Activated naive CD4-positive, alpha-beta T cell treated with anti-CD3 and anti-CD28 coated beads for 36 hours (primary cell): ENCODE measurements around the gene ASH1L. TPM values are rescaled to one million over a fixed set of nuclear protein-coding genes. Genes with fewer than 3 reads are reported as not detected.
"Not testable (repeated sequence)": the region's sequence is repeated elsewhere in the genome, so short reads cannot be mapped to it uniquely, and the experiment has no call there.

Source experiments
- CTCF ChIA-PET: fragments of 350-600 bp; sonication (Branson Sonifier 250); formaldehyde crosslinking; loops from one replicate; lab custom pipeline; 2021; ENCODE audit warnings: antibody characterized with exemption; lab: Charles Lee
- DNase-seq: peaks from one replicate; pipeline ENCODE4 v3.0.0-alpha.2; 2020
- H3K27ac Mint-ChIP-seq: one replicate; pipeline ENCODE4 v1.8.0; 2021; ENCODE audit warnings: mild to moderate bottlenecking, mixed read lengths
- H3K27me3 Mint-ChIP-seq: one replicate; pipeline ENCODE4 v1.8.0; 2021; ENCODE audit warnings: low read depth, mixed read lengths
- H3K36me3 Mint-ChIP-seq: one replicate; pipeline ENCODE4 v1.8.0; 2021; ENCODE audit warnings: low read depth, mixed read lengths
- H3K4me1 Mint-ChIP-seq: one replicate; pipeline ENCODE4 v1.8.0; 2021; ENCODE audit warnings: low read depth, mixed read lengths
- H3K4me3 Mint-ChIP-seq: one replicate; pipeline ENCODE4 v1.8.0; 2021; ENCODE audit warnings: mild to moderate bottlenecking, moderate library complexity, mixed read lengths
- H3K9me3 Mint-ChIP-seq: one replicate; pipeline ENCODE4 v1.8.0; 2021; ENCODE audit warnings: mixed read lengths
- intact Hi-C: fragments of 100-400 bp; cut with micrococcal nuclease; formaldehyde crosslinking; loops from one replicate; pipeline ENCODE4 v1.15.1; 2023
- total RNA-seq, 2 experiments: library from RNA; stranded (reverse); gene quantifications; one replicate each; pipeline ENCODE4 v1.2.3, GENCODE V29; 2021

Gene ASH1L
- total RNA-seq, 2 experiments from 2014 or later = 27.4 to 27.5 TPM

DNA sequence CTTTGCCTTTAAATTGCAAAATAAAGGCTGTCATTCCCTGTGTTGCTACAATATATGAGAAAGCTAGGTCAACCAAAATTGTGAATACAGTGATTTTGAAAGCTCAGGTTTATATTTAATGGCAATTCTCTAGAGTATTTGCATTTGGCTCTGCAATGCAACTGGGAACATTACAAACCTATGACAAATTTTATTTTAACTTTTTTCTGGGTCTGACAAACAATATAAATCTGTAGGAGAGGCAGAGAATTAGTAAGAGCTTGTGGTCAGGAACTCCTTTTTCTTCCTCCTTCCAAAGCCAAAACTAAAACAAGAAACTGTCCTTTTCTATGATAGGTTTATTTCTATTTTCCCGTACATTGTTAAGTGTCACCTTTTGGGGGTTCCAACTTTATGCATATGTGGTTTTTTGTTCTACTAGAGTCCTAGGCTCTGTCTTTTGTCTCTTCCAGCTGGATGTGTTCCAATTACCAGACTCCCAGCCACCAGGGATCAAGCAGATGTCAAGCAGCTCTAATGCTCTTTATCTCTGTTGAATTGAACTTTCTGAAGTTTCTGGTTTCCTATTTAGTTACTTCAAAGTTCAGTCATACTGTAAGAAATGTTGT, 106.9 kb downstream of the ASH1L start:
- CTCF ChIA-PET = no interaction called here
- no peak for DNase-seq
- H3K27ac Mint-ChIP-seq = no peak overlapping the region
- peaks cover 14% of the 10 kb centered on the region for H3K4me1 Mint-ChIP-seq
- H3K36me3 Mint-ChIP-seq = peaks cover 13% of the 10 kb centered on the region
- H3K9me3 Mint-ChIP-seq = no peaks in the 10 kb centered on the region
- H3K4me3 Mint-ChIP-seq = no peak overlapping the region
- H3K27me3 Mint-ChIP-seq = no peaks in the 10 kb centered on the region
- intact Hi-C loops = no loop called here

- no peaks in the 10 kb centered on the region for H3K9me3 Mint-ChIP-seq
- CTCF ChIA-PET = no interaction called here
These were observed 108.5 kb downstream of the ASH1L start for GRCh38 chr1:155454096-155454495.

GRCh38 chr1:155453141-155453540, 109.5 kb downstream of the ASH1L start:
- intact Hi-C loops = no loop called here
- peaks cover 16% of the 10 kb centered on the region for H3K36me3 Mint-ChIP-seq
- H3K4me1 Mint-ChIP-seq = peaks cover 14% of the 10 kb centered on the region
- H3K4me3 Mint-ChIP-seq = no peak overlapping the region
- CTCF ChIA-PET = interaction anchor here (0.9 kb wide), 1 partner anchor 20 kb away, joined by 3 read pairs; no protein-coding TSS in a partner anchor
- DNase-seq = no peak
- H3K27me3 Mint-ChIP-seq = no peaks in the 10 kb centered on the region
- H3K27ac Mint-ChIP-seq = no peak overlapping the region
- no peaks in the 10 kb centered on the region for H3K9me3 Mint-ChIP-seq

More at GRCh38 chr1:155454096-155454495, 108.5 kb downstream of the ASH1L start:
- Mint-ChIP-seq H3K4me1 (peaks cover 14% of the 10 kb centered on the region), H3K27me3 (no peaks in the 10 kb centered on the region), H3K4me3 (no peak overlapping the region), H3K36me3 (peaks cover 15% of the 10 kb centered on the region), H3K27ac (no peak overlapping the region)
- intact Hi-C loops = no loop called here
- DNase-seq = no peak

- no peak overlapping the region for H3K4me3 Mint-ChIP-seq
- intact Hi-C loops = loop anchor here (2.0 kb wide), 1 partner anchor 16 kb away; no protein-coding TSS in a partner anchor
- no peaks in the 10 kb centered on the region for H3K27me3 Mint-ChIP-seq
- DNase-seq = no peak
- CTCF ChIA-PET = no interaction called here
- no peak overlapping the region for H3K27ac Mint-ChIP-seq
- peaks cover 17% of the 10 kb centered on the region for H3K36me3 Mint-ChIP-seq
- no peaks in the 10 kb centered on the region for H3K9me3 Mint-ChIP-seq
- H3K4me1 Mint-ChIP-seq = peaks cover 5% of the 10 kb centered on the region
These were observed 111.4 kb downstream of the ASH1L start for GRCh38 chr1:155451199-155451598.

- intact Hi-C loops, H3K4me3 Mint-ChIP-seq: not testable (repeated sequence)
These were observed 120.2 kb downstream of the ASH1L start for GRCh38 chr1:155442431-155442830.

GRCh38 chr1:155437405-155437804, 125.2 kb downstream of the ASH1L start:
- Mint-ChIP-seq H3K9me3 (no peaks in the 10 kb centered on the region), H3K4me1 (peaks cover 5% of the 10 kb centered on the region), H3K36me3 (peaks cover 20% of the 10 kb centered on the region), H3K27ac (no peak overlapping the region), H3K27me3 (no peaks in the 10 kb centered on the region), H3K4me3 (no peak overlapping the region)
- intact Hi-C loops = no loop called here
- no peak for DNase-seq
- CTCF ChIA-PET = no interaction called here

More at GRCh38 chr1:155442431-155442830, 120.2 kb downstream of the ASH1L start:
- H3K9me3 Mint-ChIP-seq, CTCF ChIA-PET, H3K27ac Mint-ChIP-seq, H3K4me1 Mint-ChIP-seq, DNase-seq, H3K27me3 Mint-ChIP-seq: not testable (repeated sequence)
- H3K36me3 Mint-ChIP-seq = peaks cover 13% of the 10 kb centered on the region

DNA sequence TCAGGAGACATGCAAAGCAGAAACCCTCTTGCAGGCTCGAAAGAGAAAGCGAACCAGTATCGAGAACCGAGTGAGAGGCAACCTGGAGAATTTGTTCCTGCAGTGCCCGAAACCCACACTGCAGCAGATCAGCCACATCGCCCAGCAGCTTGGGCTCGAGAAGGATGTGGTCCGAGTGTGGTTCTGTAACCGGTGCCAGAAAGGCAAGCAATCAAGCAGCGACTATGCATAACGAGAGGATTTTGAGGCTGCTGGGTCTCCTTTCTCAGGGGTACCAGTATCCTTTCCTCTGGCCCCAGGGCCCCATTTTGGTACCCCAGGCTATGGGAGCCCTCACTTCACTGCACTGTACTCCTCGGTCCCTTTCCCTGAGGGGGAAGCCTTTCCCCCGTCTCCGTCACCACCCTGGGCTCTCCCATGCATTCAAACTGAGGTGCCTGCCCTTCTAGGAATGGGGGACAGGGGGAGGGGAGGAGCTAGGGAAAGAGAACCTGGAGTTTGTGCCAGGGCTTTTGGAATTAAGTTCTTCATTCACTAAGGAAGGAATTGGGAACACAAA, 128.7 kb downstream of the ASH1L start:
- H3K4me3 Mint-ChIP-seq, H3K4me1 Mint-ChIP-seq, H3K9me3 Mint-ChIP-seq, DNase-seq, H3K27ac Mint-ChIP-seq, H3K27me3 Mint-ChIP-seq, intact Hi-C loops: not testable (repeated sequence)
- CTCF ChIA-PET = interaction anchor here (0.6 kb wide), 1 partner anchor 13 kb away, joined by 3 read pairs; no protein-coding TSS in a partner anchor
- peaks cover 17% of the 10 kb centered on the region for H3K36me3 Mint-ChIP-seq

- H3K4me1 Mint-ChIP-seq, intact Hi-C loops, H3K27ac Mint-ChIP-seq, H3K27me3 Mint-ChIP-seq, DNase-seq, H3K4me3 Mint-ChIP-seq, H3K9me3 Mint-ChIP-seq: not testable (repeated sequence)
- CTCF ChIA-PET = interaction anchor here (0.6 to 1.1 kb wide), 2 partner anchors 13 to 20 kb away, joined by 3 read pairs; no protein-coding TSS in a partner anchor
- H3K36me3 Mint-ChIP-seq = peaks cover 10% of the 10 kb centered on the region
These were observed 129.3 kb downstream of the ASH1L start for GRCh38 chr1:155433128-155433830.

DNA sequence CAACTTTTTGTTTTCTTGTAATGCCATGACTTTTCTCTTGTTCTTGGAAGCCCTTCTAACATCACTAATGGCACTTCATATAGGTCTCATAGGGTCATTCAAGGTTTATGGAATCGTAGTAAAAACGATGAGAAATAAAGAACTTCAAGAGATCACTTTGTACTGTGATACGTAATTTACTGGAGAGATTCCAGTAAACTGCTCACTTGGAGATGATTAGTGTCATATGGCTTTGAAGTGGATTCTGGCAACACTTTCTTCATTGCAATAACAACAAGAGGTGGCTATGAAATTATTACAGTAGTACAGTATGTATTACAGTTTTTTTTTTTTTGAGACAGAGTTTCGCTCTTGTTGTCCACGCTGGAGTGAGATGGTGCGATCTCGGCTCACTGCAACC, 138.5 kb downstream of the ASH1L start:
- H3K27me3 Mint-ChIP-seq = no peaks in the 10 kb centered on the region
- H3K4me3 Mint-ChIP-seq = no peak overlapping the region
- H3K4me1 Mint-ChIP-seq = peaks cover 4% of the 10 kb centered on the region
- H3K36me3 Mint-ChIP-seq = peaks cover 8% of the 10 kb centered on the region
- intact Hi-C loops = no loop called here
- H3K27ac Mint-ChIP-seq = no peak overlapping the region
- CTCF ChIA-PET = no interaction called here
- no peak for DNase-seq
- no peaks in the 10 kb centered on the region for H3K9me3 Mint-ChIP-seq

DNA sequence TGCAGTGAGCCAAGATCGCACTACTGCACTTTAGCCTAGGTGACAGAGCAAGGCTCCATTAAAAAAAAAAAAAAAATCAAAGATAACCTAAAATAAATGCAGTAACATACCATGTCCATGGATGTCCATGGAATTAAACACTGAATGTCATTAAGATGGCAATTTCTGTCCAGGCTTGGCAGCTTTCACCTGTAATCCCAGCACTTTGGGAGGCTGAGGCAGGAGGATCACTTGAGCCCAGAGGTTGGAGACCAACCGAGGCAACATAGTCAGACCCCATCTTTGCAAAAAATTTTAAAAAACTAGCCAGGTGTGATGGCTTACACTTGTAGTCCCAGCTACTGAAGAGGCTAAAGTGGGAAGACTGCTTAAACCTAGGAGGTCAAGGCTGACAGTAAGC, 141.8 kb downstream of the ASH1L start:
- Mint-ChIP-seq H3K9me3 (no peaks in the 10 kb centered on the region), H3K36me3 (peaks cover 8% of the 10 kb centered on the region), H3K4me1 (peaks cover 4% of the 10 kb centered on the region), H3K27me3 (no peaks in the 10 kb centered on the region), H3K27ac (no peak overlapping the region), H3K4me3 (no peak overlapping the region)
- CTCF ChIA-PET = interaction anchor here (0.7 kb wide), 1 partner anchor 295 kb away, joined by 3 read pairs; no protein-coding TSS in a partner anchor
- no peak for DNase-seq
- intact Hi-C loops = no loop called here

- H3K4me1 Mint-ChIP-seq = not testable (repeated sequence)
- CTCF ChIA-PET = interaction anchor here (1.0 kb wide), 1 partner anchor 273 kb away, joined by 3 read pairs; no protein-coding TSS in a partner anchor
These were observed 150.8 kb downstream of the ASH1L start for GRCh38 chr1:155411840-155412239.

DNA sequence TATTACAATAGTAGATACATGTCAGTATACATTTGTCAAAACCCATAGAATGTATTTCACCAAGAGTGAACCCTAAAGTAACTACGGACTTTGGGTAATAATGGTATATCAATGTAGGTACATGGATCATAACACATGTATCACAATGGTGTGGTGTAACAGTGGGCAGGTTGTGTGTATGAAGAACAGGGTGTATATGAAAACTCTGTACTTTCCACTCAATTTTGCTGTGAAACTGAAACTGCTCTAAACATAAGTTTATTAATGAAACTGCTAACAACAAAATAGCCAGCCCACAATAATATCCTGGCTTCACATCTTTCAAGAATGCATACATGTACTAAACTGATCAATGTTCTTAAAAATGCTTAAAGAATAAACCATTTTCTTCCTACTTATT, 151.7 kb downstream of the ASH1L start:
- H3K9me3 Mint-ChIP-seq = no peaks in the 10 kb centered on the region
- H3K4me3 Mint-ChIP-seq = no peak overlapping the region
- intact Hi-C loops = no loop called here
- peaks cover 13% of the 10 kb centered on the region for H3K36me3 Mint-ChIP-seq
- DNase-seq = no peak
- H3K27ac Mint-ChIP-seq = no peak overlapping the region
- H3K4me1 Mint-ChIP-seq = peaks cover 1% of the 10 kb centered on the region
- H3K27me3 Mint-ChIP-seq = no peaks in the 10 kb centered on the region
- CTCF ChIA-PET = no interaction called here

More at GRCh38 chr1:155411840-155412239, 150.8 kb downstream of the ASH1L start:
- H3K27me3 Mint-ChIP-seq, intact Hi-C loops, H3K9me3 Mint-ChIP-seq, H3K4me3 Mint-ChIP-seq, H3K27ac Mint-ChIP-seq, DNase-seq: not testable (repeated sequence)
- peaks cover 13% of the 10 kb centered on the region for H3K36me3 Mint-ChIP-seq
